Transverse colon (tissue), 4 donors: ENCODE data around the gene AIPL1. TPM values are rescaled to one million over a fixed set of nuclear protein-coding genes. Genes with fewer than 3 reads are reported as not detected.

Source experiments
- DNase-seq: peaks from one replicate; pipeline ENCODE4 v3.0.0-alpha.2; 2019
- H3K27ac ChIP-seq, 4 donors: fragments of 200-600 bp; sonication (generic); 2 replicates each; pipeline ENCODE4 v1.5.1; 2016 to 2018; ENCODE audit warnings: inconsistent platforms in 4 of 4
- H3K27me3 ChIP-seq: fragments of 200-600 bp; sonication (generic); 2 replicates; pipeline ENCODE4 v1.5.1; 2017; ENCODE audit warnings: inconsistent platforms
- H3K36me3 ChIP-seq, 4 donors: fragments of 200-600 bp; sonication (generic); 2 replicates each; pipeline ENCODE4 v1.5.1; 2017 to 2019; ENCODE audit warnings: inconsistent platforms in 4 of 4
- H3K4me1 ChIP-seq, 4 donors: fragments of 200-600 bp; sonication (generic); 2 replicates each; pipeline ENCODE4 v1.5.1; 2017 to 2020; ENCODE audit warnings: inconsistent platforms in 4 of 4
- H3K4me3 ChIP-seq, 4 donors: fragments of 200-600 bp; sonication (generic); 1 replicate in 1 of 4; 2 replicates in 3 of 4; pipeline versions ENCODE4 v1.5.1 to v1.6.1; 2017 to 2019; ENCODE audit warnings: inconsistent platforms in 4 of 4
- H3K9me3 ChIP-seq, 2 donors: fragments of 200-600 bp; sonication (generic); 2 replicates each; pipeline ENCODE4 v1.5.1; 2017 to 2019; ENCODE audit warnings: inconsistent platforms in 2 of 2
- CTCF ChIP-seq, 5 experiments: fragments of 200-600 bp in 3 of 5; fragments of 450-650 bp in 2 of 5; sonication (generic) in 3 of 5; IDR thresholded peaks; 1 replicate in 2 of 5; 2 replicates in 3 of 5; pipeline ENCODE4 v1.5.1; 2016 to 2017; ENCODE audit warnings: antibody characterized with exemption in 5 of 5, inconsistent platforms in 3 of 5, mild to moderate bottlenecking in 2 of 5, moderate library complexity in 1 of 5
- EP300 ChIP-seq: sonication (generic); formaldehyde crosslinking; IDR thresholded peaks from one replicate; pipeline ENCODE4 v1.6.1; 2017; ENCODE audit warnings: antibody characterized with exemption, low read depth
- POLR2A ChIP-seq: fragments of 450-650 bp; IDR thresholded peaks from one replicate; pipeline ENCODE4 v1.6.1; 2016; ENCODE audit warnings: antibody characterized with exemption, mild to moderate bottlenecking, moderate library complexity
- POLR2AphosphoS5 ChIP-seq, 3 donors: sonication (generic); formaldehyde crosslinking; IDR thresholded peaks; one replicate each; pipeline ENCODE4 v1.6.1; 2016; ENCODE audit warnings: antibody characterized with exemption in 3 of 3
- WGBS, 2 donors: methylation state at CpG; one replicate each; pipeline ENCODE4 v1.1.5; 2018; ENCODE audit warnings: low coverage in 1 of 2; 5-methylcytosine and 5-hydroxymethylcytosine counted together
- in situ Hi-C, 4 donors: fragments of 200-750 bp; cut with MboI; loops; one replicate each; pipeline versions ENCODE4 v1.15.0 to v1.15.1; 2017; ENCODE audit warnings: low sequenced_read_pairs in 3 of 4, low pct_ligation_motif_present in 1 of 4, low pct_unique_long_range_greater_than_20kb in 1 of 4
- intact Hi-C: fragments of 100-400 bp; cut with DNase I; formaldehyde crosslinking; loops from one replicate; pipeline ENCODE4 v1.15.1; 2023; ENCODE audit warnings: low total_unique reads
- total RNA-seq, 4 donors: library from RNA; depleted of rRNA; stranded (reverse); fragments of >200 nt; gene quantifications; one replicate each; pipeline ENCODE4 v1.1.0, GENCODE V29; 2016

The AIPL1 gene
- total RNA-seq, 4 donors from 2014 or later, result not detected

DNA sequence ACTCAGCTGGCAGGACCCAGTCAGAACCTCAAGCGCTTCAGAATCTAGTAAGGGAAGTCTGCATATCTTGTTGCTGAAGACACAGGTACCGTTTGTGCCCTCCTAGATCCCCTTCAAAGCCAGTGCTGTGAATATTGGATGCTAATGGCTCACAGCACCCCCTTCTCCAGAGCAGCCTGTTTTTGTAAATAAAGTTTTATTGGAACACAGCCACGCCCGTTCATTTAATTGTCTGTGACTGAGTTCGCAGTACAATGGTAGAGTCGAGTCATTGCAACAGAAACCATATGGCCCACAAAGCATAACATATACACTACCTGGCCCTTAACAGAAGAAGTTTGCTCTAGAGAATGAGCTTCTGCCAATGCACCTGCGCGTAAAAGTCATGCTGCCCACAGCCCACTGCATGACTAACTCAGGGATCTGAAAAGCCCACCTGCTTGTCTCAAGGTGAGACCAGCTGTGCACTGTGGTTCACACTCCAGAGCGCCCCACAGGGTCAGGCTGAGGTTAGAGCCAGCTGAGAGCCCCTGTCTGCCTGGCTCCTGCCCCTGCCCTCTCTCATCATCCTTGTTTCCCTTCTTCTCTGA is 48.8 kb downstream of the AIPL1 start:
- H3K9me3 ChIP-seq, result no peaks in the 10 kb centered on the region
- H3K27ac ChIP-seq, result no peak overlapping the region
- intact Hi-C loops, result no loop called here
- TF ChIP-seq POLR2AphosphoS5 (IDR thresholded peaks at IDR 0.05) (no peak), POLR2A (no peak), EP300 (no peak), CTCF (IDR thresholded peaks at IDR 0.05) (no peak)
- no peak for DNase-seq
- H3K4me3 ChIP-seq, result no peak overlapping the region
- WGBS, 2 donors, result 63 to 72% methylated on average over 2 to 9 of the region's 9 CpGs
- in situ Hi-C loops, result no loop called here
- H3K27me3 ChIP-seq, result no peaks in the 10 kb centered on the region
- no peaks in the 10 kb centered on the region for H3K4me1 ChIP-seq
- H3K36me3 ChIP-seq, result no peaks in the 10 kb centered on the region

DNA sequence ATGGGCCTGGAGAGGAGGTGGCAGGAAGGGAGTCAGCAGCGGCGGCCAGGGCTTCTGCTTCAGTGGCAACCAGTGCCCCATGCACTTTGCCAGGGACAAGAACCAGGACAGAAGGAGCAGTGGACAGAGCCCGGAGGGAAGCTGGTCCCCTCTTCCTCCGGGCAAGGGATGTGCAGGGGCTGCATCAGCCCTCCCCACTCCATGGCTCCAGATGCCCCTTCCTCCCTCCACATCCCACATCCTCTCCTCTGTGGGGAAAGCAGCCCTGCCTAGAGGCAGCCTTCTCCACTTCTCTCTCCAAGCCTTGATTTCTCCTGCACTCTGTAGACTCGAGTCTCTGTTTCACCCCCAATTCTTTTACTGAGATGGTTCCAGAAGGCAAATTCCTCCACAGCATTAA is 50.4 kb downstream of the AIPL1 start:
- H3K9me3 ChIP-seq, result no peaks in the 10 kb centered on the region
- TF ChIP-seq CTCF (IDR thresholded peaks at IDR 0.05), result no peak
- no peak for TF ChIP-seq POLR2A
- no peak for TF ChIP-seq EP300
- TF ChIP-seq POLR2AphosphoS5 (IDR thresholded peaks at IDR 0.05), result no peak
- in situ Hi-C loops (no loop called here), intact Hi-C loops (no loop called here)
- H3K4me1 ChIP-seq, result no peaks in the 10 kb centered on the region
- H3K27me3 ChIP-seq, result no peaks in the 10 kb centered on the region
- H3K4me3 ChIP-seq, result no peak overlapping the region
- no peaks in the 10 kb centered on the region for H3K36me3 ChIP-seq
- no peak for DNase-seq
- no peak overlapping the region for H3K27ac ChIP-seq
- 74 to 75% methylated on average over 1 to 5 of the region's 5 CpGs for WGBS, 2 donors

DNA sequence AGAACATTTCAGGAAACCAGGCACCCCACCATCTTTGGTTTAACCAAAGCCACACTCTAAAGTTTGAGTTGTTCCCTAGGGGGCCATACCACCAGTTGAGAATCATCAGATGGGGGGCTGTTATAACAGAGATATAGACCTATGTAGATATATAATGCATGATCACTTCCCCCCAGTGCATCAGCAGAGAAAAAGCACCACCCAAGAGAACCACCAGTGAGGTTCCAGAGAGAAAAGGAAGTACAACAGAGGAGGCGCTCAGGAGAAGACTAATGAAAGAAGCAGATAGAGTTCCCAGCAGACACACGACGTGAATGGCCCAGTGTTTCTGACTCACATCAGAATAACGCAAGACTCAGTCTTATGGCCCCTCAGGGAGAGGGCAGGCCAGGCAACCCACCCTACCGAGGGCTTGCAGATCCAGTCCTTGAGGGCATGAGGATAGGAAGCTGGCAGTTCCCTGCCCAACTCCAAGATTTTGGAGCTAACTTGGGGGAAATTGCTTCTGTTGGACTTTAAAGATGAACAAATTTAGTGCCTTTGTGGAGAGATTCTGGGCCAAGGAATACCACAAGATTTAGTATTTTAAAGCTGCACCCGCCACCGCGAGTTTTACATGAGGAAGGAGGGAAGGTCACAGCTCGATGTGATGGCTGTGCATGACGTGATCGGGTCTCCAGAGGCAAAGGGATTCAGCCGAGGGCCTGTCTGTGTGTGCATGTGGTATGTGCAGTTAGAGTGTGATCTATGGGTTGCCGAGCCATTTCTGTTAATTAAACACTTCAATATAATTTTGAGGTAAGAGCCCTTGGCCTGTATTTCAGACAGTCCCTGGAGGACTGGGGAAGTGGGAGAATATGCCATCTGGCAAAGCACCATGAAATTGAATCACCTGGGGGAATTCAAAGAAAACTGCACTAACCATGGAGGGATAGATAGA is 53.1 kb downstream of the AIPL1 start:
- no peaks in the 10 kb centered on the region for H3K4me1 ChIP-seq
- no peak for DNase-seq
- WGBS, 2 donors, result 84 to 88% methylated on average over 5 to 13 of the region's 13 CpGs

More for the DNA sequence above, 53.1 kb downstream of the AIPL1 start:
- Histone ChIP-seq H3K4me3 (no peak overlapping the region), H3K9me3 (no peaks in the 10 kb centered on the region), H3K27me3 (peaks cover 10% of the 10 kb centered on the region), H3K36me3 (no peaks in the 10 kb centered on the region), H3K27ac (no peak overlapping the region)
- TF ChIP-seq POLR2AphosphoS5 (IDR thresholded peaks at IDR 0.05) (no peak), CTCF (IDR thresholded peaks at IDR 0.05) (no peak), POLR2A (no peak)
- in situ Hi-C loops (no loop called here), intact Hi-C loops (no loop called here)
